NB4 (cell line): Measurements from ENCODE around the gene NUSAP1.

Source experiments
- DNase-seq: peaks from one replicate; pipeline ENCODE4 v3.0.0; 2010; ENCODE audit warnings: low read depth
- H3K4me3 ChIP-seq: one replicate; pipeline ENCODE4 v1.5.1; 2011; ENCODE audit warnings: mild to moderate bottlenecking, low read depth, low read length, moderate library complexity
- CTCF ChIP-seq: IDR thresholded peaks from one replicate; pipeline ENCODE4 v1.5.1; 2012; ENCODE audit warnings: low read depth, low read length
- MAX ChIP-seq: IDR thresholded peaks from 2 replicates; pipeline ENCODE4 v1.6.1; 2011; ENCODE audit warnings: low read depth, low read length
- MYC ChIP-seq: IDR thresholded peaks from 2 replicates; pipeline ENCODE4 v1.6.1; 2011; ENCODE audit warnings: low read depth, low read length
- POLR2A ChIP-seq: IDR thresholded peaks from 2 replicates; pipeline ENCODE4 v1.6.1; 2011; ENCODE audit warnings: mild to moderate bottlenecking; ENCODE audit not compliant: insufficient read length; ENCODE audit errors: extremely low read depth

NUSAP1 gene

GRCh38 chr15:41337047-41337446 is 4.4 kb downstream of the NUSAP1 start:
- DNase-seq: no peak
- peak overlapping the region; percentile 1 for H3K4me3 ChIP-seq
- no peak for TF ChIP-seq MAX
- no peak for TF ChIP-seq POLR2A
- TF ChIP-seq CTCF: no peak
- TF ChIP-seq MYC: no peak

GRCh38 chr15:41337631-41338522 is 5.2 kb downstream of the NUSAP1 start:
- DNase-seq: peak; percentile 12
- H3K4me3 ChIP-seq: peak overlapping the region; percentile 1
- no peak for TF ChIP-seq POLR2A
- no peak for TF ChIP-seq MYC
- TF ChIP-seq CTCF: no peak
- no peak for TF ChIP-seq MAX

- H3K4me3 ChIP-seq: no peak overlapping the region
- TF ChIP-seq MYC: no peak
- TF ChIP-seq MAX: no peak
- no peak for TF ChIP-seq CTCF
- TF ChIP-seq POLR2A: no peak
- no peak for DNase-seq
Measured at GRCh38 chr15:41340189-41340695, 7.6 kb downstream of the NUSAP1 start.

- TF ChIP-seq CTCF (no peak), MAX (no peak), POLR2A (no peak), MYC (no peak)
- DNase-seq: no peak
- no peak overlapping the region for H3K4me3 ChIP-seq
Measured at GRCh38 chr15:41341519-41341918, 8.8 kb downstream of the NUSAP1 start.

GRCh38 chr15:41347236-41347635 is 14.6 kb downstream of the NUSAP1 start:
- TF ChIP-seq POLR2A (no peak), MYC (no peak), MAX (no peak), CTCF (no peak)

More at GRCh38 chr15:41347236-41347635, 14.6 kb downstream of the NUSAP1 start:
- DNase-seq: no peak
- no peak overlapping the region for H3K4me3 ChIP-seq
